Measurements from ENCODE around the gene SIX1. TPM values are rescaled to one million over a fixed set of nuclear protein-coding genes. Genes with fewer than 3 reads are reported as not detected.

Gene SIX1
- total RNA-seq, 1 donor from 2014 or later, result 3.7 TPM

GRCh38 chr14:60668431-60669112 lies 19.3 kb upstream of the SIX1 start:
- Histone ChIP-seq H3K4me3 (no peak overlapping the region), H3K4me1 (no peaks in the 10 kb centered on the region), H3K36me3 (no peaks in the 10 kb centered on the region), H3K9me3 (no peaks in the 10 kb centered on the region), H3K27ac (no peak overlapping the region), H3K27me3 (no peaks in the 10 kb centered on the region)
- no peak for TF ChIP-seq POLR2A (IDR thresholded peaks at IDR 0.05)
- TF ChIP-seq CTCF (IDR thresholded peaks at IDR 0.05), result no peak
- DNase-seq (ENCODE audit: extremely low spot score in 2 of 2), result no peak
- intact Hi-C loops (cut with DNase I), result no loop called here

DNA sequence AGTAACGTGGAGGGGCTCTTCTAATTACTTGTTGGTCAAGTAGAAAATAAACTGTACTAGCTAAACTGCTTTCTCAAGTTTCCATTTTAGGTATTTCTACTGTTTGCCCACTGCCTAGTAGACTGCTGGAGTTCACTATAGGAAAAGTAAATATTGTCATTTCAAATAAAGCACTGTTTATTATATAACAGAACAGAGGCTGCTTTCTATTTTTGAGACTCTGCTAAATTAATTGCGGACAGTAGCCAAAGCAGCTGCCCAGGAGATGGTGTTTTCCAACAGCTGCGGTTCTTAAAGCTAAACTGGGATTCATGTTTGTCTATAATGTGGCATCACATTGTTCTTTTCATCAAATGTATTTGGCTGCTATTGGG lies 15.9 kb upstream of the SIX1 start:
- DNase-seq (ENCODE audit: extremely low spot score in 2 of 2), result no peak
- intact Hi-C loops (cut with DNase I), result no loop called here
- H3K4me3 ChIP-seq, result no peak overlapping the region
- no peak overlapping the region for H3K27ac ChIP-seq
- no peaks in the 10 kb centered on the region for H3K36me3 ChIP-seq
- TF ChIP-seq CTCF (IDR thresholded peaks at IDR 0.05), result no peak
- no peak for TF ChIP-seq POLR2AphosphoS5 (IDR thresholded peaks at IDR 0.05; ENCODE audit: insufficient read depth in 1 of 2, low read depth in 1 of 2)
- no peaks in the 10 kb centered on the region for H3K9me3 ChIP-seq
- no peaks in the 10 kb centered on the region for H3K27me3 ChIP-seq
- H3K4me1 ChIP-seq, result no peaks in the 10 kb centered on the region

DNA sequence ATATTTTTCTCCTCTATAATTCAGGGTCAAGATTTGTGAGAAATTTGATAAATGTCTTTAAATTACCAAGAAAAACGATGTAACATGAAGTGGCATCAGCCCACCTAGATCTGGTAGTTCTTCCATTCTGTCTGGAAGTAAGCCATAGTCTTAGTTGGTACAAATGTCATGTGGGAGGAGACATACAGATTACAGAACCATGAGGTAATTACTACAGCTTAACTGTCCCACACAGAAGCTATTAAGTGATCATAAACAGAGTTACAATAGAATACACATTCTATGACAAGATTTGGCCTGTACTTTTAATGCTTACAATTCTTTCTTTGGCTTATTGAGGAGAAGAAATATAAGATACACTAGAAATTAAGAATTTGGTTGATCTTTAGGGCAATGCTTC lies 13.7 kb upstream of the SIX1 start:
- no peaks in the 10 kb centered on the region for H3K36me3 ChIP-seq
- intact Hi-C loops (cut with DNase I), result no loop called here
- TF ChIP-seq CTCF (IDR thresholded peaks at IDR 0.05) (no peak), POLR2A (IDR thresholded peaks at IDR 0.05) (no peak), POLR2AphosphoS5 (IDR thresholded peaks at IDR 0.05; ENCODE audit: insufficient read depth in 1 of 2, low read depth in 1 of 2) (no peak)
- peaks cover 1% of the 10 kb centered on the region for H3K4me1 ChIP-seq
- DNase-seq (ENCODE audit: extremely low spot score in 2 of 2), result no peak
- H3K27ac ChIP-seq, result no peak overlapping the region
- no peaks in the 10 kb centered on the region for H3K9me3 ChIP-seq
- H3K27me3 ChIP-seq, result peaks cover under 1% of the 10 kb centered on the region
- H3K4me3 ChIP-seq, result no peak overlapping the region

GRCh38 chr14:60661721-60662120 lies 12.4 kb upstream of the SIX1 start:
- Histone ChIP-seq H3K27ac (no peak overlapping the region), H3K27me3 (peaks cover 7% of the 10 kb centered on the region), H3K4me3 (no peak overlapping the region), H3K4me1 (peaks cover 14% of the 10 kb centered on the region), H3K36me3 (no peaks in the 10 kb centered on the region), H3K9me3 (no peaks in the 10 kb centered on the region)
- intact Hi-C loops (cut with DNase I), result no loop called here
- TF ChIP-seq CTCF (IDR thresholded peaks at IDR 0.05), result no peak
- no peak for TF ChIP-seq POLR2AphosphoS5 (IDR thresholded peaks at IDR 0.05; ENCODE audit: insufficient read depth in 1 of 2, low read depth in 1 of 2)
- no peak for TF ChIP-seq POLR2A (IDR thresholded peaks at IDR 0.05)
- DNase-seq (ENCODE audit: extremely low spot score in 2 of 2), result no peak

DNA sequence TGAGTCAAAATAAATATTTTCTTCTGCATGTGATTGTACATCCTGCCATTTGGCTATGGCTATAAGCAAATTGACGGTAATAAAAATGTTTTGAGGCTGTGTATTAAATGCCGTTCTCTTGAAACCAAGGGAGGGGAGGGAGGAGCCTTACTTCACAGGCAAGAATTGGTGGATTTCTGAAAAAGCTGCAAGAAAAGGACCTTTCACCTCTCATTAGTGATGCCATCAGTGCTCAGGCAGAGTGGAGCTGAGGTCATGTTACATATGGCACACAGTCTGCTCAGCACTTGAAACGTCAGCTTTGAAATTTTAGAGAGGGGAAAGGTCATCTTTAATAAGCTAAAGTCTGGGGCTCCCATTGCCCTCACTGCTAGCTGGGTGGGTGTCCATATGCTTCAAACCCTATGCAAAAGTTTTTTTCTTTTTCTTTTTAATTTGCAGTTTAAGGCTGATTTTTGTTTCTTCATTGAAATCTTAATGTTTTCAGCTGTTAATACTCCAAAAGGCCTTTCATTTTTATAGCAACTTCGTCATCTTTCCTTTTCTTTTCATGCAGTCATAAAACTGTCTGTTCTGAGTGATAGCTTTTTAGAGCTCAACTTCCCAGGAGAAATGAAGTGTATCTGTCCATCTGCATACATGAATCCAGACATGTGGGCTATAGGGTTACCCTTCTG lies 9.8 kb upstream of the SIX1 start:
- DNase-seq (ENCODE audit: extremely low spot score in 2 of 2), result no peak
- H3K36me3 ChIP-seq, result no peaks in the 10 kb centered on the region
- H3K4me1 ChIP-seq, result peaks cover 20% of the 10 kb centered on the region
- H3K9me3 ChIP-seq, result no peaks in the 10 kb centered on the region
- intact Hi-C loops (cut with DNase I), result loop anchor here (5.0 kb wide), 1 partner anchor 63 kb away; the partner anchor contains the start of gene SIX4
- TF ChIP-seq POLR2AphosphoS5 (IDR thresholded peaks at IDR 0.05; ENCODE audit: insufficient read depth in 1 of 2, low read depth in 1 of 2) (no peak), POLR2A (IDR thresholded peaks at IDR 0.05) (no peak), CTCF (IDR thresholded peaks at IDR 0.05) (no peak)
- H3K27ac ChIP-seq, result no peak overlapping the region
- no peak overlapping the region for H3K4me3 ChIP-seq
- H3K27me3 ChIP-seq, result peaks cover 12% of the 10 kb centered on the region

Measured in vagina (tissue), 2 donors.